Measurements from ENCODE around the gene TMEM151B. TPM values are rescaled to one million over a fixed set of nuclear protein-coding genes. Genes with fewer than 3 reads are reported as not detected.

The TMEM151B gene
- polyA plus RNA-seq, 10 donors: 0.07 to 1.1 (median 0.33) TPM

Other genes with a start within 250 kb of the TMEM151B start
- 10 to 100 TPM; 27.1 to 44.5 (median 35.2) TPM for gene MRPL14, start 143.0 kb upstream of the TMEM151B start, polyA plus RNA-seq (ENCODE audit: insufficient read length in 10 of 10)
- gene TMEM63B, start 142.9 kb upstream of the TMEM151B start, polyA plus RNA-seq (ENCODE audit: insufficient read length in 10 of 10): 10 to 100 TPM; 14.2 to 20.5 (median 16.8) TPM
- gene CAPN11, start 111.6 kb upstream of the TMEM151B start, polyA plus RNA-seq (ENCODE audit: insufficient read length in 10 of 10): under 1 TPM in 8 of 10 donors, not detected in 2; 0.18 to 0.77 (median 0.41) TPM
- gene MYMX, start 53.5 kb upstream of the TMEM151B start, polyA plus RNA-seq (ENCODE audit: insufficient read length in 10 of 10): 10 to 100 TPM; 17.2 to 24.8 (median 20.0) TPM
- 10 to 100 TPM; 54.7 to 89.9 (median 71.6) TPM for gene SLC29A1, start 46.9 kb upstream of the TMEM151B start, polyA plus RNA-seq (ENCODE audit: insufficient read length in 10 of 10)
- gene HSP90AB1, start 23.3 kb upstream of the TMEM151B start, polyA plus RNA-seq (ENCODE audit: insufficient read length in 10 of 10): 1,000 to 10,000 TPM in 4 of 10 donors, 100 to 1,000 TPM in 6; 766 to 1,108 (median 944) TPM
- gene SLC35B2, start 12.9 kb upstream of the TMEM151B start, polyA plus RNA-seq (ENCODE audit: insufficient read length in 10 of 10): 10 to 100 TPM; 27.1 to 40.4 (median 32.4) TPM
- 1 to 10 TPM; 4.0 to 6.5 (median 4.9) TPM for gene NFKBIE, start 4.9 kb upstream of the TMEM151B start, polyA plus RNA-seq (ENCODE audit: insufficient read length in 10 of 10)
- 10 to 100 TPM in 1 of 10 donors, 1 to 10 TPM in 9; 7.1 to 10.1 (median 8.2) TPM for gene AARS2, start 42.9 kb downstream of the TMEM151B start, polyA plus RNA-seq (ENCODE audit: insufficient read length in 10 of 10)
- not detected for gene SPATS1, start 72.2 kb downstream of the TMEM151B start, polyA plus RNA-seq (ENCODE audit: insufficient read length in 10 of 10)
- gene CDC5L, start 117.3 kb downstream of the TMEM151B start, polyA plus RNA-seq (ENCODE audit: insufficient read length in 10 of 10): 10 to 100 TPM; 22.0 to 31.3 (median 25.8) TPM

Data from muscle of back (tissue), 10 donors.